IMR-90 (cell line): ENCODE measurements around the gene KRTAP12-3. TPM values are rescaled to one million over a fixed set of nuclear protein-coding genes. Genes with fewer than 3 reads are reported as not detected.

Experiments
- ATAC-seq: fragments of 200-7000 bp; cut with Tn5 transposase; 2 replicates; pipeline ENCODE4 v1.9.1; 2020; ENCODE audit warnings: low read depth, mild to moderate bottlenecking, moderate library complexity
- BruUV-seq: library from RNA; stranded (reverse); fragments of 400-500 nt; replicated peaks from 2 replicates; lab custom pipeline; 2021; lab: Mats Ljungman, UMichigan
- CTCF ChIA-PET: fragments of 300-600 bp; formaldehyde crosslinking; extraction: SDS; loops from one replicate; lab custom pipeline; 2021; ENCODE audit warnings: antibody characterized with exemption; lab: Yijun Ruan, JAX
- POLR2A ChIA-PET: fragments of 300-600 bp; sonication (Branson Sonifier 250); formaldehyde crosslinking; loops from one replicate; lab custom pipeline; 2022; ENCODE audit warnings: antibody characterized with exemption; ENCODE audit not compliant: unreplicated experiment; lab: Charles Lee
- DNase-seq: peaks from one replicate; pipeline ENCODE4 v3.0.0; 2013
- H2AFZ ChIP-seq: replicated peaks from 2 replicates; pipeline ENCODE3; 2013; ENCODE audit warnings: low read length, mild to moderate bottlenecking; ENCODE audit not compliant: poor library complexity
- H2AK5ac ChIP-seq: 2 replicates; pipeline ENCODE4 v1.6.1; 2013; ENCODE audit warnings: low read depth, low read length, inconsistent platforms
- H2AK9ac ChIP-seq: replicated peaks from 2 replicates; pipeline ENCODE3; 2013; ENCODE audit warnings: mild to moderate bottlenecking, low read depth, low read length, moderate library complexity; ENCODE audit not compliant: poor library complexity
- H2BK120ac ChIP-seq: 2 replicates; pipeline ENCODE4 v1.6.1; 2013; ENCODE audit warnings: low read depth, low read length, inconsistent platforms
- H2BK15ac ChIP-seq: 3 replicates; pipeline ENCODE4 v1.6.1; 2013; ENCODE audit warnings: low read depth, low read length, inconsistent platforms
- H2BK20ac ChIP-seq: 2 replicates; pipeline ENCODE4 v1.6.1; 2013; ENCODE audit warnings: low read depth, mild to moderate bottlenecking, inconsistent platforms, low read length, moderate library complexity
- H2BK5ac ChIP-seq: 2 replicates; pipeline ENCODE4 v1.6.1; 2013; ENCODE audit warnings: mild to moderate bottlenecking, low read depth, low read length, inconsistent platforms; ENCODE audit not compliant: poor library complexity, severe bottlenecking
- H3K14ac ChIP-seq: replicated peaks from 2 replicates; pipeline ENCODE4 v1.6.1; 2013; ENCODE audit warnings: low read depth, low read length, inconsistent platforms
- H3K18ac ChIP-seq: 2 replicates; pipeline ENCODE4 v1.6.1; 2013; ENCODE audit warnings: low read depth, low read length, control low read depth
- H3K23ac ChIP-seq: 2 replicates; pipeline ENCODE4 v1.6.1; 2013; ENCODE audit warnings: low read depth, low read length, inconsistent platforms
- H3K27ac ChIP-seq: 2 replicates; pipeline ENCODE4 v1.5.1; 2013; ENCODE audit warnings: mild to moderate bottlenecking, control low read depth, low read length; ENCODE audit not compliant: insufficient read depth
- H3K27me3 ChIP-seq: 2 replicates; pipeline ENCODE4 v1.6.1; 2013; ENCODE audit warnings: low read length; ENCODE audit not compliant: control insufficient read depth, insufficient read depth
- H3K36me3 ChIP-seq: 2 replicates; pipeline ENCODE4 v1.6.1; 2013; ENCODE audit warnings: low read length, mixed read lengths; ENCODE audit not compliant: control insufficient read depth, insufficient read depth
- H3K4ac ChIP-seq: 2 replicates; pipeline ENCODE4 v1.6.1; 2013; ENCODE audit warnings: low read depth, low read length, inconsistent platforms
- H3K4me1 ChIP-seq: 2 replicates; pipeline ENCODE4 v1.6.1; 2013; ENCODE audit warnings: low read length, mixed read lengths; ENCODE audit not compliant: control insufficient read depth, insufficient read depth
- H3K4me2 ChIP-seq: 2 replicates; pipeline ENCODE4 v1.6.1; 2013; ENCODE audit warnings: low read depth, mild to moderate bottlenecking, control low read depth, low read length, moderate library complexity
- H3K4me3 ChIP-seq: 2 replicates; pipeline ENCODE4 v1.5.1; 2013; ENCODE audit warnings: low read depth, mild to moderate bottlenecking, control low read depth, low read length, moderate library complexity; ENCODE audit not compliant: insufficient read depth
- H3K56ac ChIP-seq: 2 replicates; pipeline ENCODE4 v1.6.1; 2013; ENCODE audit warnings: low read length, inconsistent platforms; ENCODE audit not compliant: insufficient read depth; ENCODE audit errors: extremely low read depth
- H3K79me1 ChIP-seq, 2 experiments: 2 replicates each; pipeline ENCODE4 v1.6.1; 2013; ENCODE audit warnings: low read length in 2 of 2, inconsistent platforms in 1 of 2, low read depth in 1 of 2
- H3K9ac ChIP-seq: 2 replicates; pipeline ENCODE4 v1.6.1; 2013; ENCODE audit warnings: low read depth, low read length, control low read depth
- H3K9me1 ChIP-seq: 2 replicates; pipeline ENCODE4 v1.6.1; 2013; ENCODE audit warnings: low read length, inconsistent platforms; ENCODE audit not compliant: insufficient read depth
- H3K9me3 ChIP-seq: 2 replicates; pipeline ENCODE4 v1.6.1; 2013; ENCODE audit warnings: low read length; ENCODE audit not compliant: control insufficient read depth, insufficient read depth
- H4K20me1 ChIP-seq: 2 replicates; pipeline ENCODE4 v1.6.1; 2013; ENCODE audit warnings: low read length, inconsistent platforms; ENCODE audit not compliant: insufficient read depth
- H4K5ac ChIP-seq: 2 replicates; pipeline ENCODE4 v1.6.1; 2013; ENCODE audit warnings: mild to moderate bottlenecking, low read depth, low read length, control low read depth
- H4K8ac ChIP-seq, 2 experiments: 2 replicates each; pipeline ENCODE4 v1.6.1; 2013; ENCODE audit warnings: low read depth in 2 of 2, low read length in 2 of 2, control low read depth in 1 of 2, inconsistent platforms in 1 of 2
- H4K91ac ChIP-seq: 2 replicates; pipeline ENCODE4 v1.6.1; 2013; ENCODE audit warnings: low read depth, low read length, inconsistent platforms; ENCODE audit not compliant: insufficient read depth
- BHLHE40 ChIP-seq: fragments of 150-350 bp; IDR thresholded peaks from 2 replicates; pipeline ENCODE4 v1.6.1; 2016; ENCODE audit warnings: mild to moderate bottlenecking, low read depth, low read length
- CHD1 ChIP-seq: IDR thresholded peaks from 2 replicates; pipeline ENCODE4 v1.6.1; 2012; ENCODE audit warnings: low read depth, low read length, improper control_type of control experiment
- FOS ChIP-seq: fragments of 150-350 bp; IDR thresholded peaks from 2 replicates; pipeline ENCODE4 v1.6.1; 2016; ENCODE audit warnings: low read depth, low read length
- NFE2L2 ChIP-seq: fragments of 150-350 bp; IDR thresholded peaks from 2 replicates; pipeline ENCODE4 v1.6.1; 2016; ENCODE audit warnings: low read depth, mild to moderate bottlenecking, low read length
- RFX5 ChIP-seq: IDR thresholded peaks from 2 replicates; pipeline ENCODE4 v1.8.0; 2012; ENCODE audit warnings: low read depth, mild to moderate bottlenecking, low read length, moderate library complexity
- SMC3 ChIP-seq: fragments of 150-350 bp; IDR thresholded peaks from 2 replicates; pipeline ENCODE4 v1.6.1; 2016; ENCODE audit warnings: low read depth, mild to moderate bottlenecking, antibody characterized with exemption, low read length, moderate library complexity
- WGBS, 2 experiments: methylation state at CpG; one replicate each; pipeline versions ENCODE4 v1.1.5 to v1.1.7; 2013; ENCODE audit warnings: missing lambda C conversion rate in 2 of 2; ENCODE audit not compliant: insufficient read length in 1 of 2; ENCODE audit errors: extremely low coverage in 2 of 2; 5-methylcytosine and 5-hydroxymethylcytosine counted together
- dilution Hi-C: fragments of 300-500 bp; cut with HindIII; formaldehyde crosslinking; loops from one replicate; pipeline ENCODE4 v1.14.3; 2018; ENCODE audit warnings: low sequenced_read_pairs; ENCODE audit not compliant: unreplicated experiment
- in situ Hi-C: fragments of 300-500 bp; cut with MboI; formaldehyde crosslinking; loops from 3 replicates; pipeline ENCODE4 v1.14.3; 2019; ENCODE audit warnings: low sequenced_read_pairs, inconsistent platforms, mixed read lengths
- intact Hi-C: fragments of 100-400 bp; cut with micrococcal nuclease; formaldehyde crosslinking; loops from 2 replicates; pipeline ENCODE4 v1.10.0; 2022
- polyA plus RNA-seq, 3 experiments: library from polyadenylated mRNA; depleted of rRNA; stranded (reverse); fragments of >200 nt; gene quantifications; 2 replicates each; pipeline ENCODE4 v1.2.3, GENCODE V29; 2012; ENCODE audit warnings: low replicate concordance in 1 of 3
- total RNA-seq: library from RNA; depleted of rRNA; stranded (reverse); fragments of >200 nt; gene quantifications from 2 replicates; pipeline ENCODE4 v1.2.3, GENCODE V29; 2012
- TF ChIP-seq, protein P1 (sequence below): conservative IDR thresholded peaks from 2 replicates; pipeline ENCODE4 v1.5.1; 2012; ENCODE audit warnings: mild to moderate bottlenecking, low read depth, low read length, improper control_type of control experiment
- TF ChIP-seq, protein P2 (sequence below): fragments of 150-350 bp; IDR thresholded peaks from 2 replicates; pipeline ENCODE4 v1.6.1; 2017; ENCODE audit warnings: mild to moderate bottlenecking, antibody characterized with exemption, low read length, low read depth

Gene KRTAP12-3
- total and polyA plus RNA-seq, 2 of the 4 experiments (the other 2 are of a cell fraction), result not detected

DNA sequence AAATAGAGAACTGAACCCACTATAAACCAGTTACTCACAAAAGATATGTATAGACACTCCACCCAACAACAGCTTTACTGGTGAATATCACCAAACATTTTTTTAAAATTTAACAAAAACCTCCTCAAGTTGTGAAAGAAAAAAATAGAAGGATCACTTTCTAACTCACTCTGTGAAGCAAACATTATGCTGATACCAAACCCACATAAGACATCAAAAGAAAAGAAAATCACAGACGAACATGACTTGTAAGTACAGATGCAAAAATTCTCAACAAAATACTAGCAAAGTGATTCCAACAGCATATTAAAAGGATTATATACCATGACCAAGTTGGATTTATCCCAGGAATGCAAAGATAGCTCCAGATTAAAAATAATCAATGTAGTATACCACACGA is 34.0 kb downstream of the KRTAP12-3 start:
- H3K36me3 ChIP-seq, result no peaks in the 10 kb centered on the region
- no peak for TF ChIP-seq RFX5
- no peak for TF ChIP-seq SMC3
- TF ChIP-seq, protein P1, sequence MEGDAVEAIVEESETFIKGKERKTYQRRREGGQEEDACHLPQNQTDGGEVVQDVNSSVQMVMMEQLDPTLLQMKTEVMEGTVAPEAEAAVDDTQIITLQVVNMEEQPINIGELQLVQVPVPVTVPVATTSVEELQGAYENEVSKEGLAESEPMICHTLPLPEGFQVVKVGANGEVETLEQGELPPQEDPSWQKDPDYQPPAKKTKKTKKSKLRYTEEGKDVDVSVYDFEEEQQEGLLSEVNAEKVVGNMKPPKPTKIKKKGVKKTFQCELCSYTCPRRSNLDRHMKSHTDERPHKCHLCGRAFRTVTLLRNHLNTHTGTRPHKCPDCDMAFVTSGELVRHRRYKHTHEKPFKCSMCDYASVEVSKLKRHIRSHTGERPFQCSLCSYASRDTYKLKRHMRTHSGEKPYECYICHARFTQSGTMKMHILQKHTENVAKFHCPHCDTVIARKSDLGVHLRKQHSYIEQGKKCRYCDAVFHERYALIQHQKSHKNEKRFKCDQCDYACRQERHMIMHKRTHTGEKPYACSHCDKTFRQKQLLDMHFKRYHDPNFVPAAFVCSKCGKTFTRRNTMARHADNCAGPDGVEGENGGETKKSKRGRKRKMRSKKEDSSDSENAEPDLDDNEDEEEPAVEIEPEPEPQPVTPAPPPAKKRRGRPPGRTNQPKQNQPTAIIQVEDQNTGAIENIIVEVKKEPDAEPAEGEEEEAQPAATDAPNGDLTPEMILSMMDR, result no peak
- TF ChIP-seq CHD1, result no peak
- TF ChIP-seq NFE2L2, result no peak
- TF ChIP-seq BHLHE40, result no peak
- TF ChIP-seq FOS, result no peak
- TF ChIP-seq, protein P2, sequence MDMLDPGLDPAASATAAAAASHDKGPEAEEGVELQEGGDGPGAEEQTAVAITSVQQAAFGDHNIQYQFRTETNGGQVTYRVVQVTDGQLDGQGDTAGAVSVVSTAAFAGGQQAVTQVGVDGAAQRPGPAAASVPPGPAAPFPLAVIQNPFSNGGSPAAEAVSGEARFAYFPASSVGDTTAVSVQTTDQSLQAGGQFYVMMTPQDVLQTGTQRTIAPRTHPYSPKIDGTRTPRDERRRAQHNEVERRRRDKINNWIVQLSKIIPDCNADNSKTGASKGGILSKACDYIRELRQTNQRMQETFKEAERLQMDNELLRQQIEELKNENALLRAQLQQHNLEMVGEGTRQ, result no peak
- H3K14ac ChIP-seq, result no peak overlapping the region
- no peak overlapping the region for H3K27ac ChIP-seq
- H3K9me3 ChIP-seq, result no peaks in the 10 kb centered on the region; the same call in 1 of the 2 replicates
- H3K27me3 ChIP-seq, result peaks cover 21% of the 10 kb centered on the region
- H2AK9ac ChIP-seq, result no peak overlapping the region
- no peak overlapping the region for H3K23ac ChIP-seq
- no peak overlapping the region for H2BK15ac ChIP-seq
- no peak for DNase-seq
- no peak overlapping the region for H2AFZ ChIP-seq
- no peak for ATAC-seq
- in situ Hi-C loops, result no loop called here
- H3K18ac ChIP-seq, result no peak overlapping the region
- ChIA-PET POLR2A (no interaction called here), CTCF (no interaction called here)
- H4K8ac ChIP-seq, result no peak overlapping the region
- no peak overlapping the region for H2BK20ac ChIP-seq
- WGBS, 2 experiments, result no CpG with 5 or more reads among the region's 2 CpGs
- H2BK120ac ChIP-seq, result no peak overlapping the region
- no peak overlapping the region for H3K56ac ChIP-seq
- no peaks in the 10 kb centered on the region for H3K9me1 ChIP-seq
- no peaks in the 10 kb centered on the region for H4K20me1 ChIP-seq
- dilution Hi-C loops, result no loop called here
- H4K91ac ChIP-seq, result no peak overlapping the region
- H2AK5ac ChIP-seq, result no peak overlapping the region
- H3K79me1 ChIP-seq, result no peaks in the 10 kb centered on the region
- no peak overlapping the region for H3K4me3 ChIP-seq
- H3K4me1 ChIP-seq, result no peaks in the 10 kb centered on the region
- no peak overlapping the region for H3K9ac ChIP-seq
- H2BK5ac ChIP-seq, result no peak overlapping the region
- intact Hi-C loops, result no loop called here
- H3K4me2 ChIP-seq, result no peak overlapping the region
- no TSS peak for BruUV-seq
- no peak overlapping the region for H4K5ac ChIP-seq
- H3K4ac ChIP-seq, result no peak overlapping the region
